NCI-H82 treated with DMSO at 0.1 percent for 48 hours (cell line): Measurements from ENCODE around the gene WRAP73.

Experiments used
- DNase-seq: peaks from one replicate; lab custom pipeline; 2025; ENCODE audit not compliant: unreplicated experiment; lab: John Stamatoyannopoulos, UW

Gene WRAP73

GRCh38 chr1:3681898-3682806 lies 32.2 kb upstream of the WRAP73 start:
- DNase-seq: no peak

- no peak for DNase-seq
Measured at GRCh38 chr1:3681231-3681897, 31.5 kb upstream of the WRAP73 start.

- no peak for DNase-seq
Measured at GRCh38 chr1:3680488-3681230, 30.8 kb upstream of the WRAP73 start.

GRCh38 chr1:3679799-3680453 lies 30.0 kb upstream of the WRAP73 start:
- DNase-seq: no peak

GRCh38 chr1:3679098-3679555 lies 29.2 kb upstream of the WRAP73 start:
- no peak for DNase-seq

- no peak for DNase-seq
Measured at GRCh38 chr1:3678361-3679097, 28.6 kb upstream of the WRAP73 start.

- no peak for DNase-seq
Measured at GRCh38 chr1:3677484-3677883, 27.6 kb upstream of the WRAP73 start.

GRCh38 chr1:3676581-3677470 lies 26.9 kb upstream of the WRAP73 start:
- DNase-seq: no peak

- DNase-seq: no peak
Measured at GRCh38 chr1:3675436-3675835, 25.5 kb upstream of the WRAP73 start.

GRCh38 chr1:3674100-3675094 lies 24.5 kb upstream of the WRAP73 start:
- DNase-seq: no peak

GRCh38 chr1:3673381-3674099 lies 23.6 kb upstream of the WRAP73 start:
- DNase-seq: no peak

GRCh38 chr1:3672971-3673361 lies 23.1 kb upstream of the WRAP73 start:
- DNase-seq: no peak

GRCh38 chr1:3672231-3672970 lies 22.5 kb upstream of the WRAP73 start:
- DNase-seq: no peak

GRCh38 chr1:3671371-3672180 lies 21.7 kb upstream of the WRAP73 start:
- no peak for DNase-seq

GRCh38 chr1:3670823-3671265 lies 20.9 kb upstream of the WRAP73 start:
- no peak for DNase-seq

- no peak for DNase-seq
Measured at GRCh38 chr1:3669971-3670431, 20.1 kb upstream of the WRAP73 start.
